Activated naive CD4-positive, alpha-beta T cell treated with anti-CD3 and anti-CD28 coated beads for 36 hours (primary cell): ENCODE measurements around the gene CNGA4. TPM values are rescaled to one million over a fixed set of nuclear protein-coding genes. Genes with fewer than 3 reads are reported as not detected.
A peak's percentile ranks its signal among the peaks of the same experiment; 100 is the strongest.

ENCODE experiments used
- CTCF ChIA-PET: fragments of 350-600 bp; sonication (Branson Sonifier 250); formaldehyde crosslinking; loops from one replicate; lab custom pipeline; 2021; ENCODE audit warnings: antibody characterized with exemption; lab: Charles Lee
- DNase-seq: peaks from one replicate; pipeline ENCODE4 v3.0.0-alpha.2; 2020
- H3K27ac Mint-ChIP-seq: one replicate; pipeline ENCODE4 v1.8.0; 2021; ENCODE audit warnings: mild to moderate bottlenecking, mixed read lengths
- H3K27me3 Mint-ChIP-seq: one replicate; pipeline ENCODE4 v1.8.0; 2021; ENCODE audit warnings: low read depth, mixed read lengths
- H3K36me3 Mint-ChIP-seq: one replicate; pipeline ENCODE4 v1.8.0; 2021; ENCODE audit warnings: low read depth, mixed read lengths
- H3K4me1 Mint-ChIP-seq: one replicate; pipeline ENCODE4 v1.8.0; 2021; ENCODE audit warnings: low read depth, mixed read lengths
- H3K4me3 Mint-ChIP-seq: one replicate; pipeline ENCODE4 v1.8.0; 2021; ENCODE audit warnings: mild to moderate bottlenecking, moderate library complexity, mixed read lengths
- H3K9me3 Mint-ChIP-seq: one replicate; pipeline ENCODE4 v1.8.0; 2021; ENCODE audit warnings: mixed read lengths
- intact Hi-C: fragments of 100-400 bp; cut with micrococcal nuclease; formaldehyde crosslinking; loops from one replicate; pipeline ENCODE4 v1.15.1; 2023
- total RNA-seq, 2 experiments: library from RNA; stranded (reverse); gene quantifications; one replicate each; pipeline ENCODE4 v1.2.3, GENCODE V29; 2021

Gene CNGA4, protein sequence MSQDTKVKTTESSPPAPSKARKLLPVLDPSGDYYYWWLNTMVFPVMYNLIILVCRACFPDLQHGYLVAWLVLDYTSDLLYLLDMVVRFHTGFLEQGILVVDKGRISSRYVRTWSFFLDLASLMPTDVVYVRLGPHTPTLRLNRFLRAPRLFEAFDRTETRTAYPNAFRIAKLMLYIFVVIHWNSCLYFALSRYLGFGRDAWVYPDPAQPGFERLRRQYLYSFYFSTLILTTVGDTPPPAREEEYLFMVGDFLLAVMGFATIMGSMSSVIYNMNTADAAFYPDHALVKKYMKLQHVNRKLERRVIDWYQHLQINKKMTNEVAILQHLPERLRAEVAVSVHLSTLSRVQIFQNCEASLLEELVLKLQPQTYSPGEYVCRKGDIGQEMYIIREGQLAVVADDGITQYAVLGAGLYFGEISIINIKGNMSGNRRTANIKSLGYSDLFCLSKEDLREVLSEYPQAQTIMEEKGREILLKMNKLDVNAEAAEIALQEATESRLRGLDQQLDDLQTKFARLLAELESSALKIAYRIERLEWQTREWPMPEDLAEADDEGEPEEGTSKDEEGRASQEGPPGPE
- total RNA-seq: under 1 TPM; 0.10 to 0.12 TPM

DNA sequence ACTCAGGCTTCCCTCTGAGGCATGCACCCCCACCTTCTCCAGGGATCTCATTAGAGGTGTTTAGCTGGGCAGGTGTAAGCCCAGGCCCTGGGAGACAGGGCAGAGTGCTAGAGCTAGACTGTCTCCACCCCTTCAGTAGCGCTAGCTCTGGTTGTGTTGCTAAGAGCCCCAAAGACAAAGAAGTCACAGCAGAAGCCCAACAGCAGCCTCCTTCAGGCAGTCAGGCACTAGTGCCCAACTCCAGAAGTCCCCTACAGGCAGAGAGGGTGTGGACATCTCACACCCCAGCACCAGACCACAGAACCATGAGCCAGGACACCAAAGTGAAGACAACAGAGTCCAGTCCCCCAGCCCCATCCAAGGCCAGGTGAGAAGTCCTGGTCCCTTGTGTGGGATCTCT is at the start of gene CNGA4:
CNGA4 (plus strand) TSS at position 188 of the 400 bp plus-strand sequence; CDS start at position 306, 118 bp downstream.
- intact Hi-C loops: loop anchor here (5.0 to 10.0 kb wide), 6 partner anchors 422 to 1746 kb away; partner anchors contain the start of genes EIF3F, PPFIBP2, TRIM34 and TRIM68
- peaks cover 8% of the 10 kb centered on the region for H3K4me1 Mint-ChIP-seq
- CTCF ChIA-PET: interaction anchor here (0.6 to 5.6 kb wide), 3 partner anchors 12 to 112 kb away, joined by 3 to 42 read pairs (median 3); no protein-coding TSS in a partner anchor
- no peak within 1 kb of the TSS for H3K4me3 Mint-ChIP-seq
- no peak for DNase-seq
- H3K36me3 Mint-ChIP-seq: no peaks in the 10 kb centered on the region
- no peak within 1 kb of the TSS for H3K27ac Mint-ChIP-seq
- no peaks in the 10 kb centered on the region for H3K9me3 Mint-ChIP-seq
- H3K27me3 Mint-ChIP-seq: peaks cover 2% of the 10 kb centered on the region

DNA sequence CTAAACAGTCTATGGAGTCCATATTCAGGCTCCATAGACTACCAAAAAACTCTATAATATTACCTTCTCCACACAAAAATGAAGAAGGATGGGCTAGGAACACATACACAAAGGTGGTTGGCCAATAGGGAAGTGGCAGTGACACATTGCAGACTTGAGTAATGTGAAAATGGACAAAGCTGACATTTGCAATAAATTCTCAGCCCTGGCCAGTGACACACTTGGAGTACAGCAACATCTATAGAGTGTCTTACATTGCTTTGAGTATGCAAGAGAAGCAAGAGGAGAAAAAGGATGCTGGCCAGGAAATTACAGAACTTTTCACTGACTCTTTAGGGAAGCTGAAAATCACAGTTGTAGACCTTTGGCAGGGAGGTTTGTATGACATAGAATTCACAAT is 47.1 kb upstream of the CNGA4 start:
- H3K9me3 Mint-ChIP-seq: no peaks in the 10 kb centered on the region
- no peaks in the 10 kb centered on the region for H3K4me1 Mint-ChIP-seq
- DNase-seq: no peak
- CTCF ChIA-PET: interaction anchor here (0.7 kb wide), 1 partner anchor 26 kb away, joined by 3 read pairs; no protein-coding TSS in a partner anchor
- intact Hi-C loops: no loop called here
- no peaks in the 10 kb centered on the region for H3K36me3 Mint-ChIP-seq
- no peaks in the 10 kb centered on the region for H3K27me3 Mint-ChIP-seq
- no peak overlapping the region for H3K27ac Mint-ChIP-seq
- no peak overlapping the region for H3K4me3 Mint-ChIP-seq

DNA sequence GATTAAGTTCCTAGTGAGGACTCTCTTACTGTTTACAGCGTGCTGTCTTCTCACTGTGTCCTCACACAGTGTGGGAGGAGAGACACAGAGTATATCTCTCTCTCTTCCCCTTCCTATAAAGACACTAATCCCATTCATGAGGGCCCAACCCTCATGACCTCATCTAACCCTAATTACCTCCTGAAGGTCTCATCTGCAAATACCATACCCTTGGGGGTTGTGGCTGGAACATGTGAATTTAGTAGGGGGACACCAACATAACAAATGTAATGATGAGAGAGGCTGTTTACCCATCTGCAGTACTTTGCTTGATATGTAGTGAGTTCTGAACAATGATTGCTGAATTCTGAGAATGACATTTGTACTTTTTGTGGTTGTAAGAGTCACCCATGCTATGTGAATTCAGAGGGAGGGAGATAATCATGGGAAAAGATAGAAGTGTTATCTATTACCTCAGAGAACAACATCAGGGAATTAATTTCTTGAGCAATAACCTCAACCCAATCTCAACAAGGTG is 44.8 kb upstream of the CNGA4 start:
- intact Hi-C loops: no loop called here
- DNase-seq: no peak
- CTCF ChIA-PET: no interaction called here
- Mint-ChIP-seq H3K4me1 (no peaks in the 10 kb centered on the region), H3K9me3 (no peaks in the 10 kb centered on the region), H3K4me3 (no peak overlapping the region), H3K27me3 (no peaks in the 10 kb centered on the region), H3K27ac (no peak overlapping the region), H3K36me3 (no peaks in the 10 kb centered on the region)

DNA sequence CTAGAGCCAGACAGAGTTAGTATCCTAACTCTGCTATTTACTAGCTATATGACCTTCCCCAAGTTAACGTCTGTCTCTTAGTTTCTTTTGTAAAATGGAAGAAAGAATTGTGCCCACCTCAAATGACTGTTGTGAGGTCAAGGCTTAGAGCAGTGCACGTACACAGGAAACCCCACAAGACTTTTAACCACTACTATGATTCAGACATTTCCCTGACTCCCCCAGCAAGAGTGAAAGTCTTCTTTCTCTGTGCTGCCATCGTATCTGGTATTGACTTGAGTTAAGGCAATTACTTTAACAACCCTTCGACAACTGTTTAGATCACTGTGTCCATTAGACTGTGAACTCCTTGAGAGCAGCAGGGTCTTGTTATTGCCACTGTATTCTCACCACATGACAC is 42.5 kb upstream of the CNGA4 start:
- Mint-ChIP-seq H3K4me3 (no peak overlapping the region), H3K9me3 (no peaks in the 10 kb centered on the region), H3K27ac (no peak overlapping the region), H3K36me3 (no peaks in the 10 kb centered on the region), H3K27me3 (no peaks in the 10 kb centered on the region), H3K4me1 (no peaks in the 10 kb centered on the region)
- intact Hi-C loops: no loop called here
- no peak for DNase-seq
- CTCF ChIA-PET: no interaction called here

DNA sequence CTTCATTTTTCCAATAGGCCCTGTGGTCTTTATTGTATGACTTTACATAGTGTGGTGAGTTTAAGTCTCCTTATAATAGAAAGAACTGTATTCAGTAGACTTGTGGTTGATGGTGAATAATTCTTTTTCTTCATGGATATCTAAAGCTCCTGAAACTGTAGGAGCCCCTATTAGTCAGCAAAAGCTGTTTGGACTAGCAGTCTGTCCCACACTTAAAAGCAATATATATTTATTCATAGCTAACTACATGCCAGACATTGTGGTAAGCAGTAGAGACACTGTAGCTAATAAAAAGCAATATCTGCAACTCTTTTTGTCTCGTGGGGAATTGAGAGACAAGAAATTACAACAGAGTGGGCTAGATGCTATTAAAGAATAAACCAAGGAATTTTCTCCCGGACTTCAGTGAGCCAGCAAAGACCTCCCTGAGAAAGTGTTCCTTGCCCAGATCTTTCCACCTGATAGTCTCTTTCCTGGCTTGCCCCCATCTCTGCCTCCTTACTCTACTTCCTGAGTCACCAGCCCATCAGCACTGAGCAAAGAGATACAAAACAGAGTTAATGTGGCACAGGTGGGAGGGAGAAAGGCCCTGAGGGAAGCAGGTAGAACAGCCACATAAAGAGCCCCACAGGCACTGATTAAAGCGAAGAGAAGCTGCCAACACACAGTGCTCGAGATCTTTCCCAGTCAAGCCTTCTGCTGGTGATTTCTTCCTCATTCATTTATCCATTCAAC is 41.3 kb upstream of the CNGA4 start:
- CTCF ChIA-PET: interaction anchor here (0.7 kb wide), 1 partner anchor 54 kb away, joined by 3 read pairs; no protein-coding TSS in a partner anchor
- intact Hi-C loops: no loop called here
- Mint-ChIP-seq H3K9me3 (no peaks in the 10 kb centered on the region), H3K27ac (no peak overlapping the region), H3K36me3 (no peaks in the 10 kb centered on the region), H3K27me3 (no peaks in the 10 kb centered on the region), H3K4me1 (no peaks in the 10 kb centered on the region), H3K4me3 (no peak overlapping the region)
- DNase-seq: no peak

DNA sequence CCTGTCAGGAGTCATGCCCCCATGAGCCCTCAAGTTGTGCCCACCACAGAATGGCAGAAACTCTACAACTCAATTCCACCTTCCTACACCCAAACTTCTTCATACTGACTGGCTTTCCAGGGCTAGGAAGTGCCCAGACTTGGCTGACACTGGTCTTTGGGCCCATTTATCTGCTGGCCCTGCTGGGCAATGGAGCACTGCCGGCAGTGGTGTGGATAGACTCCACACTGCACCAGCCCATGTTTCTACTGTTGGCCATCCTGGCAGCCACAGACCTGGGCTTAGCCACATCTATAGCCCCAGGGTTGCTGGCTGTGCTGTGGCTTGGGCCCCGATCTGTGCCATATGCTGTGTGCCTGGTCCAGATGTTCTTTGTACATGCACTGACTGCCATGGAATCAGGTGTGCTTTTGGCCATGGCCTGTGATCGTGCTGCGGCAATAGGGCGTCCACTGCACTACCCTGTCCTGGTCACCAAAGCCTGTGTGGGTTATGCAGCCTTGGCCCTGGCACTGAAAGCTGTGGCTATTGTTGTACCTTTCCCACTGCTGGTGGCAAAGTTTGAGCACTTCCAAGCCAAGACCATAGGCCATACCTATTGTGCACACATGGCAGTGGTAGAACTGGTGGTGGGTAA is 39.6 kb upstream of the CNGA4 start, which contains the start of gene OR52W1:
OR52W1 (plus strand) TSS at position 51 of the 637 bp plus-strand sequence; CDS start at position 51, 0 bp downstream.
- CTCF ChIA-PET: no interaction called here
- Mint-ChIP-seq H3K36me3 (no peaks in the 10 kb centered on the region), H3K27ac (no peak within 1 kb of the TSS), H3K27me3 (no peaks in the 10 kb centered on the region), H3K4me1 (peaks cover 12% of the 10 kb centered on the region), H3K4me3 (no peak within 1 kb of the TSS), H3K9me3 (no peaks in the 10 kb centered on the region)
- intact Hi-C loops: no loop called here
- no peak for DNase-seq

DNA sequence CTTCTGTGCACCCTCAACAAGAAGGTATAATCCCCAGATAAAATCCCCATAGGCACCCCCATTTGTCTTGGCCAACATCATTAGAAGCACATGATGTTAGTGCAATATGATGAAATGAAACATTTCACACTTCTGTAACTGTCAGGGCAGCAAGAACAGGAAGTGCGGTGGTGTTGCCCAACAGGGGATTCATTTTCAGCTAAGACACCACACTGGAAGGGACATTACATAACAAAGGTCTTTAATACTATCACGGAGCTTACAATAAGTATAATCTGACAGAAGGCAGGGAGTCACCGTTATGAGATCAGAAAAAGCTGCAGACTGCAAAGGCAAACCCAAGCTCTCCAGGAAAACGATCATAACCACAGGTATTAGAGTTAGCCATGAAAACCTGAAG is 37.9 kb upstream of the CNGA4 start:
- Mint-ChIP-seq H3K4me3 (no peak overlapping the region), H3K27ac (no peak overlapping the region), H3K36me3 (peaks cover 2% of the 10 kb centered on the region), H3K4me1 (peaks cover 16% of the 10 kb centered on the region), H3K9me3 (no peaks in the 10 kb centered on the region), H3K27me3 (no peaks in the 10 kb centered on the region)
- intact Hi-C loops: no loop called here
- no peak for DNase-seq
- CTCF ChIA-PET: no interaction called here

DNA sequence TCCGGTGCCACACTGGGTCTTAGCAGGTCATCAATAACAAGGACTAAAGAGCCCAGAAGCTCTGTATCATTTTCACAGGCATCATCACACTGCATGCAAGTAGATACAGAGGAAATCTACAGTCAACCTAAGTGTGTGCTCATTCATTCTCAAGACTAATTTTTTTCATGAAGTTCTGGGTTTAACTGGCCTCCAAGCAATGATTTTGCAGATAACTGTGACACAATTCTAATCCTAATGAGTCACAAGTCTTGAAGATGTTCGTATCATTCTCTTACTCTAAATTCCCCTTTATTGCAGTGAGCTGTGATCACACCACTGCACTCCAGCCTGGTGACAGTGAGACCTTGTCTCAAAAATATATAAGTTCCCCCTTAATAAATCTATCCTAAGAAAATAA is 37.4 kb upstream of the CNGA4 start:
- peaks cover 2% of the 10 kb centered on the region for H3K36me3 Mint-ChIP-seq
- intact Hi-C loops: no loop called here
- no peaks in the 10 kb centered on the region for H3K9me3 Mint-ChIP-seq
- H3K4me3 Mint-ChIP-seq: no peak overlapping the region
- peaks cover 16% of the 10 kb centered on the region for H3K4me1 Mint-ChIP-seq
- H3K27me3 Mint-ChIP-seq: no peaks in the 10 kb centered on the region
- no peak overlapping the region for H3K27ac Mint-ChIP-seq
- DNase-seq: no peak
- CTCF ChIA-PET: no interaction called here

DNA sequence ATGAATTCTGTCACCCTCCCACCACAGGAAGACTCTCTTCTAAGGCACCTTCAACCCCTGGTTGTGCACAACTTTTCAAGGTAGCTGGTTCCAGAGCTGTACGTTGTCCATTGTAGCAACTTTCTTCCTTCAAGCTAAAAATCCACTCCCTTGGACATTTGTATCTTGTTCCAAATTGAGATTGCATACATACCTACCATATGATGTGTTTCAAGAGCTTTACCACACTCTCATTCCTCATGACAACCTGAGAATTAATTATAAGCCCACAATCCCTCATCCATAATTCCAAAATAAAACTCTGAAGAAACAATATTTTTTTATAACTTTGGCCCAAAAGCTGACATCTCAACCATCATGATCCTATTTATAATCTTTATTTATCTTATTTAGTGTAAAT is 36.8 kb upstream of the CNGA4 start:
- Mint-ChIP-seq H3K4me1 (peaks cover 16% of the 10 kb centered on the region), H3K9me3 (no peaks in the 10 kb centered on the region), H3K4me3 (no peak overlapping the region), H3K27ac (no peak overlapping the region), H3K36me3 (peaks cover 2% of the 10 kb centered on the region), H3K27me3 (no peaks in the 10 kb centered on the region)
- intact Hi-C loops: no loop called here
- CTCF ChIA-PET: no interaction called here
- no peak for DNase-seq

DNA sequence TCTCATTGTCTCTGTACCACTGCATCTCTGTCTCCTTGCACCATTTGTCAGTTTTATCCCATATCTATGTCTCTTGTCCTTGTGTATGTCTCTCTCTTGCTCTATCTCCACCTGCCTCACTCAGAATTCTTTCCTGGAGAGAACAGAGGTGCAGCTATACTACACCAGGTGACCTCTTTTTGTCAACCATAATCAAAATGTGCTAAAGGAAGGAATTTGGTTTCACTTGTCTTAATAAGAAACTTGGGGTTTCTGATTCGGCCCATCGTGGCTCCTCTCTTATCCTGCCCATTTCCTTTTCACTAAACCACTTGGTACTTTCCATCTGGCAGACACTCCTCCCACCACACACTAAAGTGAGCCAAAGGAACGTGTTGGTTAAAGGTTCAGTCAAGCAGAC is 35.6 kb upstream of the CNGA4 start:
- H3K4me3 Mint-ChIP-seq: no peak overlapping the region
- CTCF ChIA-PET: interaction anchor here (1.1 to 2.1 kb wide), 2 partner anchors 48 to 150 kb away, joined by 4 to 6 read pairs; no protein-coding TSS in a partner anchor
- intact Hi-C loops: no loop called here
- H3K9me3 Mint-ChIP-seq: no peaks in the 10 kb centered on the region
- H3K27me3 Mint-ChIP-seq: no peaks in the 10 kb centered on the region
- no peak overlapping the region for H3K27ac Mint-ChIP-seq
- H3K4me1 Mint-ChIP-seq: peaks cover 16% of the 10 kb centered on the region
- peak; percentile 29 for DNase-seq
- peaks cover 2% of the 10 kb centered on the region for H3K36me3 Mint-ChIP-seq

DNA sequence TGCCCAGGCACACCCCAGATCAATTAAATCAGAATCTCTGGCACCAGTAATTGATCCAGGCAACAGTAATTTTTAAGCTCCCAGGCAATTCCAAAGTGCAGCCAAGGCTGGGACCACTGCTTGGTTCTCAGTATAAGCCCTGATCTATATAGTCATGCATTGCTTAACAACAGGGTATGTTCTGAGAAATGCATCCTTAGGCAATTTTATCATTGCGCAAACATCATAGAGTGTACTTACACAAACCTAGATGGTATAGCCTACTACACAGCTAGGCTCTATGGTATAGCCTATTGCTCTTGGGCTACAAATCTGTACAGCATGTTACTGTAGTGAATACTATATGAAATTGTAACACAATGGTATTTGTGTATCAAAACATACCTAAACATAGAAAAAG is 34.2 kb upstream of the CNGA4 start:
- Mint-ChIP-seq H3K36me3 (peaks cover 6% of the 10 kb centered on the region), H3K4me1 (peaks cover 16% of the 10 kb centered on the region), H3K27ac (no peak overlapping the region), H3K9me3 (no peaks in the 10 kb centered on the region), H3K27me3 (no peaks in the 10 kb centered on the region), H3K4me3 (no peak overlapping the region)
- intact Hi-C loops: no loop called here
- no peak for DNase-seq
- CTCF ChIA-PET: interaction anchor here (0.9 to 2.1 kb wide), 2 partner anchors 11 to 46 kb away, joined by 3 to 4 read pairs; no protein-coding TSS in a partner anchor
